Muscle layer of colon (tissue), 2 donors: ENCODE results near the gene SPARC.
A peak's percentile ranks its signal among the peaks of the same experiment; 100 is the strongest.
"Not testable (repeated sequence)": the region's sequence is repeated elsewhere in the genome, so short reads cannot be mapped to it uniquely, and the experiment has no call there.

Source experiments
- H3K27ac ChIP-seq: one replicate; pipeline ENCODE4 v1.7.0; 2013; ENCODE audit warnings: low read depth, mild to moderate bottlenecking, low read length, moderate library complexity
- H3K27me3 ChIP-seq, 2 donors: one replicate each; pipeline ENCODE4 v1.7.0; 2013; ENCODE audit warnings: low read length in 2 of 2, mild to moderate bottlenecking in 2 of 2; ENCODE audit not compliant: insufficient read depth in 2 of 2, control insufficient read depth in 1 of 2
- H3K36me3 ChIP-seq: one replicate; pipeline ENCODE4 v1.7.0; 2013; ENCODE audit warnings: mild to moderate bottlenecking, low read length; ENCODE audit not compliant: insufficient read depth
- H3K4me1 ChIP-seq: one replicate; pipeline ENCODE4 v1.7.0; 2013; ENCODE audit warnings: mild to moderate bottlenecking, low read length; ENCODE audit not compliant: insufficient read depth
- H3K4me3 ChIP-seq, 2 donors: one replicate each; pipeline ENCODE4 v1.7.0; 2013; ENCODE audit warnings: low read length in 2 of 2, low read depth in 1 of 2, mild to moderate bottlenecking in 1 of 2, moderate library complexity in 1 of 2
- H3K9ac ChIP-seq: one replicate; pipeline ENCODE4 v1.7.0; 2013; ENCODE audit warnings: low read length
- H3K9me3 ChIP-seq: one replicate; pipeline ENCODE4 v1.7.0; 2013; ENCODE audit warnings: mild to moderate bottlenecking, low read length
- donor health status: abdominal sarcoma.
- donor health status: Adenocarcinoma of cecum.

SPARC gene, protein sequence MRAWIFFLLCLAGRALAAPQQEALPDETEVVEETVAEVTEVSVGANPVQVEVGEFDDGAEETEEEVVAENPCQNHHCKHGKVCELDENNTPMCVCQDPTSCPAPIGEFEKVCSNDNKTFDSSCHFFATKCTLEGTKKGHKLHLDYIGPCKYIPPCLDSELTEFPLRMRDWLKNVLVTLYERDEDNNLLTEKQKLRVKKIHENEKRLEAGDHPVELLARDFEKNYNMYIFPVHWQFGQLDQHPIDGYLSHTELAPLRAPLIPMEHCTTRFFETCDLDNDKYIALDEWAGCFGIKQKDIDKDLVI

GRCh38 chr5:151686674-151687407 is at the start of gene SPARC:
Gene SPARC, minus strand, starts transcription at chr5:151686915. Its CDS starts 10,727 bp downstream, at chr5:151676188.
- no peaks in the 10 kb centered on the region for H3K36me3 ChIP-seq
- peak within 1 kb of the TSS; percentile 70 for H3K27ac ChIP-seq
- peak within 1 kb of the TSS; percentile 55 to 93 for H3K4me3 ChIP-seq
- no peaks in the 10 kb centered on the region for H3K9me3 ChIP-seq
- peaks cover 37% of the 10 kb centered on the region for H3K4me1 ChIP-seq
- no peaks in the 10 kb centered on the region for H3K27me3 ChIP-seq
- H3K9ac ChIP-seq: peak within 1 kb of the TSS; percentile 93

GRCh38 chr5:151735646-151736045 is 48.9 kb upstream of the SPARC start:
- no peak overlapping the region for H3K27ac ChIP-seq
- H3K9ac ChIP-seq: no peak overlapping the region
- H3K9me3 ChIP-seq: no peaks in the 10 kb centered on the region
- no peak overlapping the region for H3K4me3 ChIP-seq
- H3K4me1 ChIP-seq: peaks cover 14% of the 10 kb centered on the region
- H3K27me3 ChIP-seq: no peaks in the 10 kb centered on the region
- H3K36me3 ChIP-seq: no peaks in the 10 kb centered on the region

DNA sequence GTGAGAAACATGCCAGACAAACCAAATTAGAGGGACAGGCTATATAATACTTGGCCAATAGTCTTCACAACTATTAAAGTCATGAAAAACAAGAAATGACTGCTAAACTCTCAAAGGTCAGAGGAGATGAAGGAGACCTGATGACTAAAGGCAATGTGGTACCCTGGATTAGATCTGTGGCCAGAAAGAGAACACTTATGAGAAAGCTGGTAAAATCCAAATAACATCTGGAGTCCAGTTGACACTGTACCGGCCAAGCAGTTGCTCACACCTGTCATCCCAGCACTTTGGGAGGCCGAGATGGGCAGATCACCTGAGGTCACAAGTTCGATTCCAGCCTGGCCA is 47.3 kb upstream of the SPARC start:
- H3K36me3 ChIP-seq: no peaks in the 10 kb centered on the region
- no peak overlapping the region for H3K9ac ChIP-seq
- no peak overlapping the region for H3K4me3 ChIP-seq
- no peak overlapping the region for H3K27ac ChIP-seq
- H3K4me1 ChIP-seq: no peaks in the 10 kb centered on the region
- no peaks in the 10 kb centered on the region for H3K9me3 ChIP-seq
- H3K27me3 ChIP-seq: no peaks in the 10 kb centered on the region

DNA sequence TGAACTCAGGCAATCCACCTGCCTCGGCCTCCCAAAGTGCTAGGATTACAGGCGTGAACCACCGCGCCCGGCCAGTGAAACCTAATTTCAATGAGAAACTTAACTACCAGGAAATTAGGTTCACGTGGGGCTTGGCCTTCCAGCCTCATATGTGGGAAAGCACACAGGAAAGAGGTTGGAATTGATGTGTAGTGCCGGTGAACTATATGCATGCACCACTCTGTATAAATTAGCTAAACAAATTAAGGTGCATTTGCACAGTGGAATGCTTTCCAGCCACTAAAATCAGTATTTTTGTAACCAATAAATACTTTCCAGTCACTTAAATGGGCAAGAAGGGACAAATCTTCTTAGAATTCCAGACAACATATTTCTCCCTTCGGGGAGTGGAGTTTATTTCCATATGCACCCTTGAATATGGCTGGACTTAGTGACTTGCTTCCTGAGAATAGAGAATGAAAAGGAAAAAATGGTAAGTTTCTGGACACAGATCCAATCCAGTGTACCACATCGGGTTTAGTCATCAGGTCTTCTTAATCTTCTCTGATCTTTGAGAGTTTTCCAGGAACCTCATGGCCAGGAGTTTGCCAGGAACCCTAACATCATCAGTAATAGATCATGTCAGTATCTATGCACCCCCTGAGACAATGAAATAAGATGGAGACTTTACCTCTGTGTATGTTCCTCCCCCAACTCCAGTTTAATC is 46.8 kb upstream of the SPARC start:
- Histone ChIP-seq H3K9me3 (no peaks in the 10 kb centered on the region), H3K9ac (no peak overlapping the region), H3K36me3 (no peaks in the 10 kb centered on the region), H3K27me3 (no peaks in the 10 kb centered on the region), H3K4me1 (no peaks in the 10 kb centered on the region), H3K4me3 (no peak overlapping the region), H3K27ac (no peak overlapping the region)

- H3K9ac ChIP-seq: no peak overlapping the region
- no peak overlapping the region for H3K27ac ChIP-seq
- no peaks in the 10 kb centered on the region for H3K36me3 ChIP-seq
- no peaks in the 10 kb centered on the region for H3K9me3 ChIP-seq
- H3K4me1 ChIP-seq: no peaks in the 10 kb centered on the region
- H3K27me3 ChIP-seq: no peaks in the 10 kb centered on the region
- H3K4me3 ChIP-seq: no peak overlapping the region
Observed at GRCh38 chr5:151730381-151730780, 43.7 kb upstream of the SPARC start.

DNA sequence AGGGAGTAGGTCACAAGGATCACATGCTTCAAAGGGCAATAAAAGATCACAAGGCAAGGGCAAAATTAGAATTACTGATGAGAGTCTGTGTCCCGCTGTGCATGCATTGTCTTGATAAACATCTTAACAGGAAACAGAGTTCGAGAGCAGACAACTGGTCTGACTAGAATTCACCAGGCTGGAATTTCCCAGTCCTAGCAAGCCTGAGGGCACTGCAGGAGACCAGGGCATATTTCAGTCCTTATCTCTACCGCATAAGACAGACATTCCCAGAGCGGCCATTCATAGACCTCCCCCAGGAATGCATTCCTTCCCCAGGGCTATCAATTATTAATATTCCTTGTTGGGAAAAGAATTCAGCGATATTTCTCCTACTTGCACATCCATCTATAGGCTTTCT is 42.9 kb upstream of the SPARC start:
- not testable (repeated sequence) for H3K27ac ChIP-seq, H3K27me3 ChIP-seq, H3K4me1 ChIP-seq, H3K9ac ChIP-seq, H3K36me3 ChIP-seq, H3K4me3 ChIP-seq, H3K9me3 ChIP-seq

DNA sequence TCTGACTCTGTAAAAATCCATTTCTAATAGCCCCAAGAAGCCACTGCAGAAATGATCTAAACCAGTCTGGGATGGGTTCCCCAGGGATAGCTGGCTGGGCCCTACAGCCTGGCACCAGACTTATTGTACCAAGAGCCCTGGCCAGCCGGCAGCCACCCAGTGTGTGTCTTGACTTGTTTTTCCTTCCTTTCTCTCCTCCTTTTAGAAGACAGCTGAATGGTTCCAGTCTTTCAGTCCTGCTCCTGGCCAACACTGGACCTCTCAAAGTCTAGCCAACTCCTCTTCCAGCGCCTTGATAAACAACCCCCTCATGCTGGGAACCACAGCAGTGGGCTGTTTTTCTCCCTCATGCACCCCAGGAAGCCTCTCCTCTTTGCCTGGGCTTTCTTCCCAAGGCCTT is 37.6 kb upstream of the SPARC start:
- no peaks in the 10 kb centered on the region for H3K9me3 ChIP-seq
- no peak overlapping the region for H3K9ac ChIP-seq
- H3K27ac ChIP-seq: no peak overlapping the region
- H3K4me3 ChIP-seq: no peak overlapping the region
- no peaks in the 10 kb centered on the region for H3K36me3 ChIP-seq
- no peaks in the 10 kb centered on the region for H3K4me1 ChIP-seq
- no peaks in the 10 kb centered on the region for H3K27me3 ChIP-seq

- H3K27ac ChIP-seq: no peak overlapping the region
Observed at GRCh38 chr5:151722546-151722945, 35.8 kb upstream of the SPARC start.

GRCh38 chr5:151721812-151722391 is 35.2 kb upstream of the SPARC start:
- H3K9ac ChIP-seq: no peak overlapping the region
- no peak overlapping the region for H3K27ac ChIP-seq
- H3K4me3 ChIP-seq: no peak overlapping the region
- no peaks in the 10 kb centered on the region for H3K27me3 ChIP-seq
- peaks cover 12% of the 10 kb centered on the region for H3K4me1 ChIP-seq
- H3K36me3 ChIP-seq: no peaks in the 10 kb centered on the region
- H3K9me3 ChIP-seq: no peaks in the 10 kb centered on the region

More at GRCh38 chr5:151722546-151722945, 35.8 kb upstream of the SPARC start:
- H3K4me3 ChIP-seq: no peak overlapping the region
- H3K9me3 ChIP-seq: no peaks in the 10 kb centered on the region
- no peak overlapping the region for H3K9ac ChIP-seq
- H3K27me3 ChIP-seq: no peaks in the 10 kb centered on the region
- H3K4me1 ChIP-seq: peaks cover 12% of the 10 kb centered on the region
- H3K36me3 ChIP-seq: no peaks in the 10 kb centered on the region

DNA sequence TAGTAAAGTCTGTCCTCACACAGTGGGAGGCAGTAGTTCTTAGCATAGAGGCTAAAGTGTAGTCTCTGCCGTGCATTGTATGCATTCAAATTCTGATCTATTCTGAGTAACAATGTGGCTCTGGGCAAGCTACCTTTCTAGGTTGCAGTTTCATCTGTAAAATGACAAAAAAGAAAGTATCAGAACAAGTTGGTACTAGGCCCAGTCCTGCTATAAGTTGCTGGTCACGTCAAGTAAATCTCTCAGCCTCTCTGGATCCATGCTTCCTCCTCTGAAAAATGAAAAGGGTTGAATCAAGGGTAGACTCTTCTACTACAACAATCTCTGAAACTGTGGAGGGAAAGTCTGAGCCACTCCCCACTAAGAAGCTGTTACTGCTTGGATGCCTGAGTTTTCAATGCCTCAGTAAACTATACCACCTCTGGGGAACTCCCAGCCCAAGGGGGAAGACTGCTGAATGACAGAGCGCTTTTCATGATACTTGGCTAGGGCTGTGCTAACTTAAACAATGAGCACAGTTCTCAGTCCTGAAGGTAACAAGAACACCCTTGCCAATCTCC is 34.5 kb upstream of the SPARC start:
- Histone ChIP-seq H3K4me3 (no peak overlapping the region), H3K4me1 (peaks cover 12% of the 10 kb centered on the region), H3K27ac (no peak overlapping the region), H3K36me3 (no peaks in the 10 kb centered on the region), H3K9ac (no peak overlapping the region), H3K27me3 (no peaks in the 10 kb centered on the region), H3K9me3 (no peaks in the 10 kb centered on the region)

DNA sequence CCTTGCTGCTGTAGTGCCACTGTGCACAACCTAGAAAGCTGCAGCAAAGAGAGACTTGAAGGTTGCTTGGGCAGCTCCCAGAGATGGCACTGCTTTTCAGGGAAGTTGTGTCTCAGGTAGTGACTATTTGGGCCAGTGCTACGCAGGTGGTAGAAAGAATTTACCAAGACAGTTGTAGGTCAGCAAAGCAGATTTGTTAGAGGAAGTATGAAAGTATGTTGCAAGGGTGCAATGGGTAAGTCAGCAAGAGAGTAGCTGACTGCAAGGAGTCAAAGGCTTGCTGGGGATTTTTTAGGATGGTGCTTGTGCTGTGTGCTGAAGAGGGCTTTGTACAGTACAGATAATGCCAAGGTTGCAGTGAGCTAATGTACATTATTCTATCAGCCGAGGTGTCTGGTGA is 33.5 kb upstream of the SPARC start:
- Histone ChIP-seq H3K9me3 (no peaks in the 10 kb centered on the region), H3K27me3 (no peaks in the 10 kb centered on the region), H3K36me3 (no peaks in the 10 kb centered on the region), H3K4me1 (peaks cover 12% of the 10 kb centered on the region), H3K27ac (no peak overlapping the region), H3K4me3 (no peak overlapping the region), H3K9ac (no peak overlapping the region)
